Measurements from ENCODE around the gene PRRX2.

The PRRX2 gene

DNA sequence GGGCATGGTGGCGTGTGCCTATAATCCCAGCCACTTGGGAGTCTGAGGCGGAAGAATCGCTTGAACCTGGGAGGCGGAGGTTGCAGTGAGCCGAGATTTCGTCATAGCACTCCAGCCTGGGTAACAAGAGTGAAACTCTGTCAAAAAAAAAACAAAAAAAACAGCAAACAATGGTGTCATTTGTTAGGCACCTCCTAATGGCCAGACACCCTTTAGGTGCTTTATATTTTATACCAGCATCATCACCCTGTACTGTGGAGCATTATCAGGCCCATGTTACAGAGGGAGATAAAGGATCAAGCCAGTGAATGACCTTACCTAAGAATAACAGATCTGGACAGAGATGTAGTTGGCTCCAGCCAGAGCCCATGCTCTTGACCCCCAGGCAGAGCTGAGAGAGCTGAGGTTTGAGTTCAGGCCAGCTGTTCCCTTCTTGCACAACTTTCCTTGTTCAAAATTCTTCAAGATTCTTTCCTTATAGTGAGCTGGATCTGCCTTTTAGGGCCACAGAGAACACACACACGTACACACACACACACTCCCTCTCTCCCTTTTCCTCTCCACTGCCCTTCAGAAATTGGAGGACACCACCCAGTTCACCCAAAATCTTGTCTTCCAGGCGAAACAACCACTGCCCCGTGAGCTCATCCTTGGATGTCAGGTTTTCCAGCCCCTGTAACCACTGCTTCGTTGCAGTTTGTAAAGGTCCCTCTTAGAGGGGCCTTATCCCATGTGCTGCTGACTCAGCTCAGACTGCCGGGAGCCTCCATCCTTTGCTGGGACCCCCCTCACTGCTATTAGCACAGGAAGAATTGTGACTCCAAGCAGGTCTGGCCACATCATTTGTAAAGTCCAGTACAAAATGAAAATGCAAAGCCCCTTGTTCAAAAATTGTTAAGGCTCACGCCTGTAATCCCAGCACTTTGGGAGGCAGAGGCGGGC, 97.8 kb downstream of the PRRX2 start:
- no peak for DNase-seq

DNA sequence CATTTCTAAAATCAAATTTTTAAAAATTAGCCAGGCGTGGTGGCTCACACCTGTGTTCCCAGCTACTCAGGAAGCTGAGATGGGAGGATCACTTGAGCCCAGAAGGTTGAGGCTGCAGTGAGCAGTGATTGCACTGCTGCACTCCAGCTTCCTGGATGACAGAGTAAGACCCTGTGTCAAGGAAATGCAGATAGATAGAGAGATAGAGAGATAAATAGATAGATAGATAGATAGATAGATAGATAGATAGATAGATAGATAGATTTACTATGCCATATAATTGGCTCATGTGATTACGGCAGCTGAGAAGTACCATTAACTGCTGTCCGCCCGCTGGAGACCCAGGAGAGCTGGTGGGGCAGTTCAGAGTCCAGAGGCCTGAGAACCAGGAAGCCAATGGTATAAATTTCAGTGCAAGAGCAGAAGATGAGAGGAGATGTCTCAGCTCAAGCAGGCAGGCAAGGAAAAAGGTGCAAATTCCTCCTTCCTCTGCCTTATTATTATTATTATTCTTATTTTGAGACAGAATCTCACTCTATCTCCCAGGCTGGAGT, 100.4 kb downstream of the PRRX2 start:
- DNase-seq, result no peak

- no peak for DNase-seq
Observed at GRCh38 chr9:129768486-129768885, 103.0 kb downstream of the PRRX2 start.

DNA sequence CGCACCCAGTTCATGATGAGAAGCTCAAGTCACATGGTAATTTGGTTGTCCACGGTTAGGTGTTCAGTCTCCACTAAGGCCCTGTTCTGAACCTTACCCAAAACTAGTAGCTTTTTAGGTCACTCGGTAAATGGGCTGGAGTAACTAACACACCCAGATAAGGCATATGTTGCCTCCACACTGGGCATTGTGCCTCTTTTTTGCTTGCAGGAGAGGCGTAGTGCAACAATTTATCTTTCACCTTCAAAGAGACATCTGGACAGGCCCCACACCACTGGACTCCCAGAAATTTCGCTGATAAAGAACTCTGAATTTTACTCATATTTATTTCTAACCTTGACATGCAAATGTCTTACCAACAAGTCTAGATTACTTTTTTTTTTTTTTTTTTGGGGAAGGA, 104.2 kb downstream of the PRRX2 start:
- no peak for DNase-seq

DNA sequence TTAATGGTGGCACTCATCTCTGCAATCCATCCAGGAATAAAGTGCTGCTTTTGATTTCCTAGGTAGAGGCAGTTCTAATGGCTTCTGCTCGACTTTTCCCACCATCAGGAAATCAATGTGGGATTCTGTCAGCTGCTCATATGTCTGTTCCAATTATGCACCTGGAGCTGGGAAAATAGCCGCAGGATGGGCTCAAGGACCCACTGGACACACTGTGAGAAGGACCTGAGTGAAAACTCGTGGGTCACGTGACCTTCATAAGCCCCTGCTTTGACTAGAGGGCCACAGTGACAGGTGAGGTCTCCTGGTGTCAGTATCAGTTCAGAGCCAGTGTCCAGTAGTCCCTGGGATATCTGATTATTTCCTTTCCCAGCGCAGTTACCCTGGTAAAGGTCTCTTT, 105.3 kb downstream of the PRRX2 start:
- DNase-seq, result no peak
